Breast epithelium (tissue), 3 donors: ENCODE measurements around the gene CNPPD1.

Experiments
- POLR2A ChIP-seq: fragments of 450-650 bp; IDR thresholded peaks from one replicate; pipeline ENCODE4 v1.6.1; 2016; ENCODE audit warnings: antibody characterized with exemption, mild to moderate bottlenecking, moderate library complexity
- POLR2AphosphoS5 ChIP-seq, 3 donors: sonication (generic); formaldehyde crosslinking; IDR thresholded peaks; one replicate each; pipeline ENCODE4 v1.6.1; 2017; ENCODE audit warnings: antibody characterized with exemption in 3 of 3
- TF ChIP-seq, protein P1 (sequence below), 3 donors: fragments of 450-650 bp; IDR thresholded peaks; one replicate each; pipeline ENCODE4 v1.5.1; 2016 to 2017; ENCODE audit warnings: antibody characterized with exemption in 3 of 3, mild to moderate bottlenecking in 3 of 3, moderate library complexity in 3 of 3

DNA sequence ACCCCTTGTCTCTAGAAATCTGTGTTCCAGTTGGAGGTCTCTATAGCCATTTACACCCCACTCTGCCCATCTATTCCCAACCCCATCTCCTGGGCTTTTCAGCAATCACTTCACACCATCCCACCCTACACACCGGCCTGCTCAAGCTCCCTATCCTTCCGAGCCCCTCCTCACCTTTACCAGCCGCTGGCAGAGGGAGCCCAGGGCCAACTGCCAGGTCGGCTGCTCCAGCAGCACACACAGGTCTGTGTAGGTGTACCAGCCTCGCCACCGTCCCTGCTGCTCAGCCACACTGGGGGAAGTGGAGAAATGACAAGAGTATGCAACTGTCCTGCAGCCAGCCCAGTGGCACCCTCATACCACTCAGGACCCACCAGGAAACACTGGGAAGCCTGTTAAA lies 3.5 kb downstream of the CNPPD1 start:
- TF ChIP-seq, protein P1, sequence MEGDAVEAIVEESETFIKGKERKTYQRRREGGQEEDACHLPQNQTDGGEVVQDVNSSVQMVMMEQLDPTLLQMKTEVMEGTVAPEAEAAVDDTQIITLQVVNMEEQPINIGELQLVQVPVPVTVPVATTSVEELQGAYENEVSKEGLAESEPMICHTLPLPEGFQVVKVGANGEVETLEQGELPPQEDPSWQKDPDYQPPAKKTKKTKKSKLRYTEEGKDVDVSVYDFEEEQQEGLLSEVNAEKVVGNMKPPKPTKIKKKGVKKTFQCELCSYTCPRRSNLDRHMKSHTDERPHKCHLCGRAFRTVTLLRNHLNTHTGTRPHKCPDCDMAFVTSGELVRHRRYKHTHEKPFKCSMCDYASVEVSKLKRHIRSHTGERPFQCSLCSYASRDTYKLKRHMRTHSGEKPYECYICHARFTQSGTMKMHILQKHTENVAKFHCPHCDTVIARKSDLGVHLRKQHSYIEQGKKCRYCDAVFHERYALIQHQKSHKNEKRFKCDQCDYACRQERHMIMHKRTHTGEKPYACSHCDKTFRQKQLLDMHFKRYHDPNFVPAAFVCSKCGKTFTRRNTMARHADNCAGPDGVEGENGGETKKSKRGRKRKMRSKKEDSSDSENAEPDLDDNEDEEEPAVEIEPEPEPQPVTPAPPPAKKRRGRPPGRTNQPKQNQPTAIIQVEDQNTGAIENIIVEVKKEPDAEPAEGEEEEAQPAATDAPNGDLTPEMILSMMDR (IDR thresholded peaks at IDR 0.05): no peak
- TF ChIP-seq POLR2AphosphoS5 (IDR thresholded peaks at IDR 0.05) (no peak), POLR2A (no peak)
